GM19324 (cell line): ENCODE measurements around the gene PRR23B.

Source experiments
- ATAC-seq: cut with Tn5 transposase; IDR thresholded peaks from one replicate; pipeline ENCODE4 v1.9.1; 2021; ENCODE audit warnings: mild to moderate bottlenecking, moderate library complexity; ENCODE audit not compliant: unreplicated experiment, low FRiP score

PRR23B gene

DNA sequence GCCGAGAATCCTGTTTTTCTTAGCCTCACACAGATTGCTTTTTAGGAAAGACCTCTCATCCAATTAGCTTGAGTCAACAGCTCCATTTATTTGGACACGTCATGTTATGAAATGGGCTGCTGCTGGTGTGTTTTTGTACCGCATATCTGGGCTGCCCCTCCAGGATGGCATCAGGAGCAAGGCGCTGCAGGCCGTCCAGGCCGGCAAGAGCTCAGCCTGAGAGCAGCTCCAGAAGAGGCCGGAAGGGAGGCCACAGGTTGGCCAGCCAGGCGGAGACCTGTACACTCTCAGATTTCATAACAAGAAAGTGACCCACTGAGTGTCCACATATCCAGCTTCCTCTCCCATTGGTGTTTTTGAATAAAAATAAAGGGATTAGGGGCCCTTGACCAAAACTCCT lies 45.4 kb downstream of the PRR23B start:
- ATAC-seq, result no peak

DNA sequence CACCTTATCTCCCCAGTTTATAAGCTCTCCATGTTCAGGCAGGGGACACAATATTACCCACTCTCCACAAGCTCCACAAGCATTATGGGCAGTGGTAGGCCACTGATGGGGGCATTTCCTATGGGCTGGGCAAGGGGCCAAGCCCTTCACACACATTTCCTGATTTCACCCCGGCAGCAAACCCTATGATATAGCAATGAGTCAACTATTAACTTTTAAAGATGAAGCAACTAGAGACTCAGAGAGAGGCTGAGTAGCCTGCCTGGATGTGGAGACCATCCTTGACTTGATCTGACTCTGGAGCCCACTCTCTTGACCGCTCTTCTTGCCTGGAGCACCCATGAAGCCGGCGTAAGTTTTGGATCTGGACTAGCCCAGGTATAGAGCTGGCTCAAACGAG lies 46.3 kb downstream of the PRR23B start:
- ATAC-seq, result no peak

DNA sequence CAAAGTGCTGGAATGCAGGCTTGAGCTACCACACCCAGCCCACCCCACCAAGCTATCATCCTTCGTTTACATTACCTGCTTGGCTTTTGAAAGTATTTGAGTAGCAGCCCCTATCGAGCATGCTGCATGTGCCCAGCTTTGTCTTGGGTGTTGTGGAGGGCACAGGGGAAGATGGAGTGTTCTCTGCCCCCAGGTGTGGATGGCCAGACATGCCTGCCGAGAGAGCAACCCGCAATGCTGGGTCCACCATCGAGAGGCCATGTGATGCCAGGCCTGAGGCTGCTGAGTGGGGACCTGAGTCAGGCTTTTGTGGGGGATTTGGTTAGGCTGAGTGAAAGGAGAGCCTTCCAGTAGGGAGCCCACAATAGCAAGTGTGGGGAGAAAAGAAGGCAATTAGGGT lies 47.8 kb downstream of the PRR23B start:
- ATAC-seq, result no peak

DNA sequence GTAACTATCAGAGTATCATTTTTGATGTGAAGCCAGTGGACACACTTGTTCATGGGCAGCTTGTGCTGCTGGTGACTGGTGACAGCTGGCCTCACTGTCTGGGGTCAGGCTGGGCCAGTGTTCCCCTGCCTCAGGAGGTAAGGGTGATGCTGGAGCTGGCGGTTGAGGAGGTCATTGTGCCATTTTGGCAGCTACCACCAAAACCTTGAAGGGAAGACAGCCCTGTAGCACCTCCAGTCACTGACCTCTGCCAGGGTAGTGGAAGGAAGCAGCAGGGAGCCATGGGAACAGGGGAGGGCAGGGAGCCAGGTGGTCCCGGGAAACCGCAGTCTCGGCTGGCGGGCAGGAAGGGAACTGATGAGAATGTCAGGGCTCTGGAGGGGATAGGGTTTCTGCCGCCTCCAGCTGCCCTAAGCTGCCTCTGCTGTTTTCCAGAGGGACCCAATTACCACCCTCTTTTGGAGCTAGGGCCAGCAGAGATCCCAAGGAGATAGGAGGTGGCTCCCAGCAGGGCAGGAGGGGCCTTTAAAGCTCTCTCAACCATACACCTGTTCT lies 48.9 kb downstream of the PRR23B start:
- no peak for ATAC-seq
